Measurements from ENCODE around the gene CLP1.

CLP1 gene

GRCh38 chr11:57619331-57619730, 38.2 kb upstream of the CLP1 start:
- H3K4me3 ChIP-seq (ENCODE audit: low read length, poor library complexity, severe bottlenecking): no peak overlapping the region
- H4K20me1 ChIP-seq (ENCODE audit: insufficient read depth, low read length, poor library complexity, severe bottlenecking): no peaks in the 10 kb centered on the region
- TF ChIP-seq CTCF (conservative IDR thresholded peaks at IDR 0.05; ENCODE audit: low read length): peak; percentile 62
- TF ChIP-seq EZH2phosphoT487 (IDR thresholded peaks at IDR 0.05; ENCODE audit: borderline replicate concordance): no peak
- H3K79me2 ChIP-seq (ENCODE audit: insufficient read depth, low read length): no peaks in the 10 kb centered on the region
- no peaks in the 10 kb centered on the region for H3K4me1 ChIP-seq (ENCODE audit: insufficient read depth, low read length, poor library complexity, severe bottlenecking)
- H3K4me2 ChIP-seq (ENCODE audit: low read depth, low read length, poor library complexity, severe bottlenecking): no peak overlapping the region
- no peaks in the 10 kb centered on the region for H3K9me2 ChIP-seq (replicated peaks; ENCODE audit: low read depth, low read length)
- peaks cover 18% of the 10 kb centered on the region; the same call in 1 of the 2 replicates for H3K9me3 ChIP-seq (ENCODE audit: insufficient read depth, low read depth, low read length)
- no peaks in the 10 kb centered on the region for H3F3A ChIP-seq (ENCODE audit: low read depth)
- no peaks in the 10 kb centered on the region for H3K36me3 ChIP-seq (ENCODE audit: insufficient read depth, low read length)
- H3K27me3 ChIP-seq (ENCODE audit: insufficient read depth, low read length, poor library complexity, severe bottlenecking): no peaks in the 10 kb centered on the region
- H2AFZ ChIP-seq (ENCODE audit: low read length): no peak overlapping the region
- no peak overlapping the region for H3K9ac ChIP-seq (ENCODE audit: low read depth, low read length, poor library complexity, severe bottlenecking)

GRCh38 chr11:57620467-57620866, 37.1 kb upstream of the CLP1 start:
- Histone ChIP-seq H3K4me2 (ENCODE audit: low read depth, low read length, poor library complexity, severe bottlenecking) (no peak overlapping the region), H3F3A (ENCODE audit: low read depth) (no peaks in the 10 kb centered on the region), H3K9ac (ENCODE audit: low read depth, low read length, poor library complexity, severe bottlenecking) (no peak overlapping the region), H3K4me3 (ENCODE audit: low read length, poor library complexity, severe bottlenecking) (no peak overlapping the region), H3K4me1 (ENCODE audit: insufficient read depth, low read length, poor library complexity, severe bottlenecking) (no peaks in the 10 kb centered on the region), H3K79me2 (ENCODE audit: insufficient read depth, low read length) (no peaks in the 10 kb centered on the region), H3K9me2 (replicated peaks; ENCODE audit: low read depth, low read length) (no peaks in the 10 kb centered on the region), H4K20me1 (ENCODE audit: insufficient read depth, low read length, poor library complexity, severe bottlenecking) (no peaks in the 10 kb centered on the region), H3K9me3 (ENCODE audit: insufficient read depth, low read depth, low read length) (peaks cover 18% of the 10 kb centered on the region; the same call in 1 of the 2 replicates), H3K36me3 (ENCODE audit: insufficient read depth, low read length) (no peaks in the 10 kb centered on the region), H2AFZ (ENCODE audit: low read length) (no peak overlapping the region), H3K27me3 (ENCODE audit: insufficient read depth, low read length, poor library complexity, severe bottlenecking) (no peaks in the 10 kb centered on the region)
- TF ChIP-seq EZH2phosphoT487 (IDR thresholded peaks at IDR 0.05; ENCODE audit: borderline replicate concordance) (no peak), CTCF (conservative IDR thresholded peaks at IDR 0.05; ENCODE audit: low read length) (no peak)

GRCh38 chr11:57622263-57622662, 35.3 kb upstream of the CLP1 start:
- Histone ChIP-seq H3K27me3 (ENCODE audit: insufficient read depth, low read length, poor library complexity, severe bottlenecking) (no peaks in the 10 kb centered on the region), H3K79me2 (ENCODE audit: insufficient read depth, low read length) (no peaks in the 10 kb centered on the region)
- TF ChIP-seq EZH2phosphoT487 (IDR thresholded peaks at IDR 0.05; ENCODE audit: borderline replicate concordance): no peak
- no peak for TF ChIP-seq CTCF (conservative IDR thresholded peaks at IDR 0.05; ENCODE audit: low read length)

More at GRCh38 chr11:57622263-57622662, 35.3 kb upstream of the CLP1 start:
- H3K4me1 ChIP-seq (ENCODE audit: insufficient read depth, low read length, poor library complexity, severe bottlenecking): no peaks in the 10 kb centered on the region
- peaks cover 18% of the 10 kb centered on the region; the same call in 1 of the 2 replicates for H3K9me3 ChIP-seq (ENCODE audit: insufficient read depth, low read depth, low read length)
- H3K4me3 ChIP-seq (ENCODE audit: low read length, poor library complexity, severe bottlenecking): no peak overlapping the region
- H2AFZ ChIP-seq (ENCODE audit: low read length): no peak overlapping the region
- H3K4me2 ChIP-seq (ENCODE audit: low read depth, low read length, poor library complexity, severe bottlenecking): no peak overlapping the region
- H3K36me3 ChIP-seq (ENCODE audit: insufficient read depth, low read length): no peaks in the 10 kb centered on the region
- H3F3A ChIP-seq (ENCODE audit: low read depth): no peaks in the 10 kb centered on the region
- no peaks in the 10 kb centered on the region for H3K9me2 ChIP-seq (replicated peaks; ENCODE audit: low read depth, low read length)
- H3K9ac ChIP-seq (ENCODE audit: low read depth, low read length, poor library complexity, severe bottlenecking): no peak overlapping the region
- no peaks in the 10 kb centered on the region for H4K20me1 ChIP-seq (ENCODE audit: insufficient read depth, low read length, poor library complexity, severe bottlenecking)
